GM12891 (cell line): ENCODE data around the gene ALPG.
"Not testable (repeated sequence)": the region's sequence is repeated elsewhere in the genome, so short reads cannot be mapped to it uniquely, and the experiment has no call there.

ENCODE experiments used
- PAX5 ChIP-seq: IDR thresholded peaks from 2 replicates; pipeline ENCODE4 v1.6.1; 2011; ENCODE audit warnings: low read length, moderate library complexity, mild to moderate bottlenecking; ENCODE audit not compliant: insufficient read depth, severe bottlenecking
- POLR2AphosphoS5 ChIP-seq: IDR thresholded peaks from 2 replicates; pipeline ENCODE4 v1.6.1; 2011; ENCODE audit warnings: low read depth, low read length, control low read depth
- TAF1 ChIP-seq: IDR thresholded peaks from 2 replicates; pipeline ENCODE4 v1.6.1; 2011; ENCODE audit warnings: low read depth, low read length, control low read depth

GRCh38 chr2:232394431-232394830, 12.2 kb upstream of the ALPG start:
- TF ChIP-seq POLR2AphosphoS5, PAX5, TAF1: not testable (repeated sequence)
